ENCODE data around the gene SPEM1. TPM values are rescaled to one million over a fixed set of nuclear protein-coding genes. Genes with fewer than 3 reads are reported as not detected.

Gene SPEM1
- polyA plus RNA-seq, 1 donor (not counting 4 experiments of a cell fraction or from before 2014, with no cell fraction given) = not detected

DNA sequence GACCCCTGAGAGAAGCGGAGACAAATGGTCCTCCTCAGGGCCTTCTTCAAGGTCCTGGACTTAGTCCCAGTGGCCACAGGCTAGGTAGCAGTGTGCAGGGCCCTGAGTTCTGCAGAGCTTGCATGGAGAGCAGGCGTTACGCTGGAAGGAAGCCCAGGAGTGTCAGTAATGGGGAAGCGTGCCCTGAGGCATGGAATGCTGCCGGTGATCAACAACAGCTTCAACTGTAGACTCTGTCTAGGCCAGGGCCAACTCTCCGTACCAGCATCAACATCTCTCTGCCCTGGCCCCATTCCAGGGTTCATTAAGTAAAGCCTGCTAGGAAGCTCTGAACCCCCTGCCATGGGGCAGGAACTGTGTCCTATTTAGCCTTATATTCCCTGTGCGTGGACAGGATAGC is 39.8 kb upstream of the SPEM1 start:
- Histone ChIP-seq H3K27ac (ENCODE audit: control insufficient read depth, insufficient read depth, low read length) (no peak overlapping the region), H3K27me3 (ENCODE audit: control insufficient read depth, extremely low read depth, insufficient read depth, low read length) (no peaks in the 10 kb centered on the region), H2AFZ (ENCODE audit: control insufficient read depth, low read length) (peak overlapping the region; percentile 91), H4K20me1 (ENCODE audit: control insufficient read depth, extremely low read depth, insufficient read depth, low read length) (no peaks in the 10 kb centered on the region), H3K9me1 (ENCODE audit: control insufficient read depth, extremely low read depth, insufficient read depth, low read length) (no peaks in the 10 kb centered on the region), H3K9ac (ENCODE audit: control insufficient read depth, extremely low read depth, insufficient read depth, low read length) (peak overlapping the region; percentile 76), H3K4me3 (ENCODE audit: control insufficient read depth in 2 of 3, extremely low read depth in 1 of 3, insufficient read depth in 2 of 3, low read depth in 1 of 3, low read length in 3 of 3) (peak overlapping the region; percentile 62 to 84 (median 73)), H3K79me2 (ENCODE audit: control insufficient read depth, insufficient read depth, low read length) (peaks cover 7% of the 10 kb centered on the region), H3K4me1 (ENCODE audit: control insufficient read depth, extremely low read depth, insufficient read depth, low read length) (peaks cover 14% of the 10 kb centered on the region), H3K4me2 (ENCODE audit: control insufficient read depth, extremely low read depth, insufficient read depth, low read depth, low read length) (peak overlapping the region; percentile 82), H3K9me3 (ENCODE audit: control insufficient read depth, low read depth, low read length) (no peaks in the 10 kb centered on the region), H3K36me3 (ENCODE audit: control insufficient read depth in 2 of 2, extremely low read depth in 1 of 2, insufficient read depth in 2 of 2, low read length in 2 of 2) (peaks cover 0 to 7% of the 10 kb centered on the region in 2 experiments)
- peak; percentile 79 for FAIRE-seq
- dilution Hi-C loops (cut with MboI; ENCODE audit: extremely low pct_ligation_motif_present, low sequenced_read_pairs) = no loop called here
- no peak for DNase-seq (ENCODE audit: low read depth, low spot score)
- TF ChIP-seq EZH2 (IDR thresholded peaks at IDR 0.05; ENCODE audit: low read length) = no peak
- TF ChIP-seq, protein P1, sequence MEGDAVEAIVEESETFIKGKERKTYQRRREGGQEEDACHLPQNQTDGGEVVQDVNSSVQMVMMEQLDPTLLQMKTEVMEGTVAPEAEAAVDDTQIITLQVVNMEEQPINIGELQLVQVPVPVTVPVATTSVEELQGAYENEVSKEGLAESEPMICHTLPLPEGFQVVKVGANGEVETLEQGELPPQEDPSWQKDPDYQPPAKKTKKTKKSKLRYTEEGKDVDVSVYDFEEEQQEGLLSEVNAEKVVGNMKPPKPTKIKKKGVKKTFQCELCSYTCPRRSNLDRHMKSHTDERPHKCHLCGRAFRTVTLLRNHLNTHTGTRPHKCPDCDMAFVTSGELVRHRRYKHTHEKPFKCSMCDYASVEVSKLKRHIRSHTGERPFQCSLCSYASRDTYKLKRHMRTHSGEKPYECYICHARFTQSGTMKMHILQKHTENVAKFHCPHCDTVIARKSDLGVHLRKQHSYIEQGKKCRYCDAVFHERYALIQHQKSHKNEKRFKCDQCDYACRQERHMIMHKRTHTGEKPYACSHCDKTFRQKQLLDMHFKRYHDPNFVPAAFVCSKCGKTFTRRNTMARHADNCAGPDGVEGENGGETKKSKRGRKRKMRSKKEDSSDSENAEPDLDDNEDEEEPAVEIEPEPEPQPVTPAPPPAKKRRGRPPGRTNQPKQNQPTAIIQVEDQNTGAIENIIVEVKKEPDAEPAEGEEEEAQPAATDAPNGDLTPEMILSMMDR (optimal IDR thresholded peaks at IDR 0.05 in 1 of 3, IDR thresholded peaks at IDR 0.05 in 1 of 3, conservative IDR thresholded peaks at IDR 0.05 in 1 of 3; ENCODE audit: extremely low read depth in 1 of 3, insufficient read depth in 2 of 3, low read length in 3 of 3) = no peak

DNA sequence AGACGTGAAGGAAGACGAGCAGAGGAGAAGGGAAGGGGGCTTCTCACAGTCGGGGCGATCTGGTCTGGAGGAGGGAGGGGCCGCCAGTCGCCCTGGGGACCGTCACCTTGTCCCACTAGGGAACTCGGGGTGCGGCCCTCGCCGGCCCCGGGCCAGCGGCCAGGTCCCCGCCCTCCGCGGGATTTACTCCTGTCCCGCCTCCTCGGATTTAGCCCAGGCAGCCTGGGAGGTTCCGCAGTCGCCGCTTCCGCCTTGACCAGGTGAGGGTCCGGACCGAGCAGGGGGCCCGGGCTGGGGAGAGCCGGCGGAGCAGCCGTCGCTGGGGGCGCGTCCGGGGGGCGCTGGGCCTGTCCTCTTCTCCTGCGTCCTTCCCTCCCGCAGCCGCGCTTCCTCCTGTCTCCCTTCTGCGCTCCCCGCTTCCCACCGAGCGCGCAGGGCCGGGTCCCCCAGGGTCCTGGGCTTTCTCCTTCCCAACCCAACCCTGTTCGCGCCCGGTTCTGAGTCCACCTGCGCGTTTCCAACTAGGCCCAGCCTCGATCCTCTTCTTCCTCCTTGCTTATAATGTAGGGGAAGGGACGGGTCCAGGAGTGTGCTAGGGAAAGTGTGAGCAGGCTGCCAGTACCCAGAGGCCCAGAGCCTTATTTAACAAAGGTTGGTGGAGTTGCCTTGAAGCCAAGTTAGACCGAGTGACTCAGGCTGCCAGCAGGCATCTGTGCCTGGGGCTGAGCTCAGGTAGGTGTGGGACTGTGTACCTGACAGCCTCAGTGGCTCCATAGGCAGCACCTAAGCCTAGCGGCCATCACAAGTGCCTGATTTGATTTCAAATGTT is 39.1 kb upstream of the SPEM1 start, which contains the start of gene TNK1:
TNK1 (plus strand) TSS at position 235 of the 829 bp plus-strand sequence. CDS start 1,838 bp downstream, outside the sequence.
- peaks cover 14% of the 10 kb centered on the region for H3K4me1 ChIP-seq (ENCODE audit: control insufficient read depth, extremely low read depth, insufficient read depth, low read length)
- dilution Hi-C loops (cut with MboI; ENCODE audit: extremely low pct_ligation_motif_present, low sequenced_read_pairs) = no loop called here

More for the DNA sequence above, 39.1 kb upstream of the SPEM1 start, which contains the start of gene TNK1:
- Histone ChIP-seq H4K20me1 (ENCODE audit: control insufficient read depth, extremely low read depth, insufficient read depth, low read length) (no peaks in the 10 kb centered on the region), H3K9me1 (ENCODE audit: control insufficient read depth, extremely low read depth, insufficient read depth, low read length) (no peaks in the 10 kb centered on the region), H3K9me3 (ENCODE audit: control insufficient read depth, low read depth, low read length) (no peaks in the 10 kb centered on the region), H3K4me3 (ENCODE audit: control insufficient read depth in 2 of 3, extremely low read depth in 1 of 3, insufficient read depth in 2 of 3, low read depth in 1 of 3, low read length in 3 of 3) (peak within 1 kb of the TSS; percentile 62 to 84 (median 73)), H3K4me2 (ENCODE audit: control insufficient read depth, extremely low read depth, insufficient read depth, low read depth, low read length) (peak within 1 kb of the TSS; percentile 82), H3K27ac (ENCODE audit: control insufficient read depth, insufficient read depth, low read length) (no peak within 1 kb of the TSS), H3K9ac (ENCODE audit: control insufficient read depth, extremely low read depth, insufficient read depth, low read length) (peak within 1 kb of the TSS; percentile 76), H2AFZ (ENCODE audit: control insufficient read depth, low read length) (peak within 1 kb of the TSS; percentile 91), H3K27me3 (ENCODE audit: control insufficient read depth, extremely low read depth, insufficient read depth, low read length) (no peaks in the 10 kb centered on the region), H3K36me3 (ENCODE audit: control insufficient read depth in 2 of 2, extremely low read depth in 1 of 2, insufficient read depth in 2 of 2, low read length in 2 of 2) (peaks cover 0 to 9% of the 10 kb centered on the region in 2 experiments), H3K79me2 (ENCODE audit: control insufficient read depth, insufficient read depth, low read length) (peaks cover 7% of the 10 kb centered on the region)
- FAIRE-seq (peak; percentile 87), DNase-seq (ENCODE audit: low read depth, low spot score) (no peak)
- TF ChIP-seq, protein P1 (optimal IDR thresholded peaks at IDR 0.05 in 1 of 3, IDR thresholded peaks at IDR 0.05 in 1 of 3, conservative IDR thresholded peaks at IDR 0.05 in 1 of 3; ENCODE audit: extremely low read depth in 1 of 3, insufficient read depth in 2 of 3, low read length in 3 of 3) = no peak
- TF ChIP-seq EZH2 (IDR thresholded peaks at IDR 0.05; ENCODE audit: low read length) = no peak

Data from keratinocyte (primary cell).